IMR-90 (cell line): ENCODE data around the gene LGALS4. TPM values are rescaled to one million over a fixed set of nuclear protein-coding genes. Genes with fewer than 3 reads are reported as not detected.
"Not testable (repeated sequence)": the region's sequence is repeated elsewhere in the genome, so short reads cannot be mapped to it uniquely, and the experiment has no call there.

ENCODE experiments used
- ATAC-seq: fragments of 200-7000 bp; cut with Tn5 transposase; 2 replicates; pipeline ENCODE4 v1.9.1; 2020; ENCODE audit warnings: low read depth, mild to moderate bottlenecking, moderate library complexity
- BruUV-seq: library from RNA; stranded (reverse); fragments of 400-500 nt; replicated peaks from 2 replicates; lab custom pipeline; 2021; lab: Mats Ljungman, UMichigan
- CTCF ChIA-PET: fragments of 300-600 bp; formaldehyde crosslinking; extraction: SDS; loops from one replicate; lab custom pipeline; 2021; ENCODE audit warnings: antibody characterized with exemption; lab: Yijun Ruan, JAX
- POLR2A ChIA-PET: fragments of 300-600 bp; sonication (Branson Sonifier 250); formaldehyde crosslinking; loops from one replicate; lab custom pipeline; 2022; ENCODE audit warnings: antibody characterized with exemption; ENCODE audit not compliant: unreplicated experiment; lab: Charles Lee
- DNase-seq: peaks from one replicate; pipeline ENCODE4 v3.0.0; 2013
- H2AFZ ChIP-seq: replicated peaks from 2 replicates; pipeline ENCODE3; 2013; ENCODE audit warnings: low read length, mild to moderate bottlenecking; ENCODE audit not compliant: poor library complexity
- H2AK5ac ChIP-seq: 2 replicates; pipeline ENCODE4 v1.6.1; 2013; ENCODE audit warnings: low read depth, low read length, inconsistent platforms
- H2AK9ac ChIP-seq: replicated peaks from 2 replicates; pipeline ENCODE3; 2013; ENCODE audit warnings: mild to moderate bottlenecking, low read depth, low read length, moderate library complexity; ENCODE audit not compliant: poor library complexity
- H2BK120ac ChIP-seq: 2 replicates; pipeline ENCODE4 v1.6.1; 2013; ENCODE audit warnings: low read depth, low read length, inconsistent platforms
- H2BK15ac ChIP-seq: 3 replicates; pipeline ENCODE4 v1.6.1; 2013; ENCODE audit warnings: low read depth, low read length, inconsistent platforms
- H2BK20ac ChIP-seq: 2 replicates; pipeline ENCODE4 v1.6.1; 2013; ENCODE audit warnings: low read depth, mild to moderate bottlenecking, inconsistent platforms, low read length, moderate library complexity
- H2BK5ac ChIP-seq: 2 replicates; pipeline ENCODE4 v1.6.1; 2013; ENCODE audit warnings: mild to moderate bottlenecking, low read depth, low read length, inconsistent platforms; ENCODE audit not compliant: poor library complexity, severe bottlenecking
- H3K14ac ChIP-seq: replicated peaks from 2 replicates; pipeline ENCODE4 v1.6.1; 2013; ENCODE audit warnings: low read depth, low read length, inconsistent platforms
- H3K18ac ChIP-seq: 2 replicates; pipeline ENCODE4 v1.6.1; 2013; ENCODE audit warnings: low read depth, low read length, control low read depth
- H3K23ac ChIP-seq: 2 replicates; pipeline ENCODE4 v1.6.1; 2013; ENCODE audit warnings: low read depth, low read length, inconsistent platforms
- H3K27ac ChIP-seq: 2 replicates; pipeline ENCODE4 v1.5.1; 2013; ENCODE audit warnings: mild to moderate bottlenecking, control low read depth, low read length; ENCODE audit not compliant: insufficient read depth
- H3K27me3 ChIP-seq: 2 replicates; pipeline ENCODE4 v1.6.1; 2013; ENCODE audit warnings: low read length; ENCODE audit not compliant: control insufficient read depth, insufficient read depth
- H3K36me3 ChIP-seq: 2 replicates; pipeline ENCODE4 v1.6.1; 2013; ENCODE audit warnings: low read length, mixed read lengths; ENCODE audit not compliant: control insufficient read depth, insufficient read depth
- H3K4ac ChIP-seq: 2 replicates; pipeline ENCODE4 v1.6.1; 2013; ENCODE audit warnings: low read depth, low read length, inconsistent platforms
- H3K4me1 ChIP-seq: 2 replicates; pipeline ENCODE4 v1.6.1; 2013; ENCODE audit warnings: low read length, mixed read lengths; ENCODE audit not compliant: control insufficient read depth, insufficient read depth
- H3K4me2 ChIP-seq: 2 replicates; pipeline ENCODE4 v1.6.1; 2013; ENCODE audit warnings: low read depth, mild to moderate bottlenecking, control low read depth, low read length, moderate library complexity
- H3K4me3 ChIP-seq: 2 replicates; pipeline ENCODE4 v1.5.1; 2013; ENCODE audit warnings: low read depth, mild to moderate bottlenecking, control low read depth, low read length, moderate library complexity; ENCODE audit not compliant: insufficient read depth
- H3K56ac ChIP-seq: 2 replicates; pipeline ENCODE4 v1.6.1; 2013; ENCODE audit warnings: low read length, inconsistent platforms; ENCODE audit not compliant: insufficient read depth; ENCODE audit errors: extremely low read depth
- H3K79me1 ChIP-seq, 2 experiments: 2 replicates each; pipeline ENCODE4 v1.6.1; 2013; ENCODE audit warnings: low read length in 2 of 2, inconsistent platforms in 1 of 2, low read depth in 1 of 2
- H3K9ac ChIP-seq: 2 replicates; pipeline ENCODE4 v1.6.1; 2013; ENCODE audit warnings: low read depth, low read length, control low read depth
- H3K9me1 ChIP-seq: 2 replicates; pipeline ENCODE4 v1.6.1; 2013; ENCODE audit warnings: low read length, inconsistent platforms; ENCODE audit not compliant: insufficient read depth
- H3K9me3 ChIP-seq: 2 replicates; pipeline ENCODE4 v1.6.1; 2013; ENCODE audit warnings: low read length; ENCODE audit not compliant: control insufficient read depth, insufficient read depth
- H4K20me1 ChIP-seq: 2 replicates; pipeline ENCODE4 v1.6.1; 2013; ENCODE audit warnings: low read length, inconsistent platforms; ENCODE audit not compliant: insufficient read depth
- H4K5ac ChIP-seq: 2 replicates; pipeline ENCODE4 v1.6.1; 2013; ENCODE audit warnings: mild to moderate bottlenecking, low read depth, low read length, control low read depth
- H4K8ac ChIP-seq, 2 experiments: 2 replicates each; pipeline ENCODE4 v1.6.1; 2013; ENCODE audit warnings: low read depth in 2 of 2, low read length in 2 of 2, control low read depth in 1 of 2, inconsistent platforms in 1 of 2
- H4K91ac ChIP-seq: 2 replicates; pipeline ENCODE4 v1.6.1; 2013; ENCODE audit warnings: low read depth, low read length, inconsistent platforms; ENCODE audit not compliant: insufficient read depth
- WGBS, 2 experiments: methylation state at CpG; one replicate each; pipeline versions ENCODE4 v1.1.5 to v1.1.7; 2013; ENCODE audit warnings: missing lambda C conversion rate in 2 of 2; ENCODE audit not compliant: insufficient read length in 1 of 2; ENCODE audit errors: extremely low coverage in 2 of 2; 5-methylcytosine and 5-hydroxymethylcytosine counted together
- dilution Hi-C: fragments of 300-500 bp; cut with HindIII; formaldehyde crosslinking; loops from one replicate; pipeline ENCODE4 v1.14.3; 2018; ENCODE audit warnings: low sequenced_read_pairs; ENCODE audit not compliant: unreplicated experiment
- in situ Hi-C: fragments of 300-500 bp; cut with MboI; formaldehyde crosslinking; loops from 3 replicates; pipeline ENCODE4 v1.14.3; 2019; ENCODE audit warnings: low sequenced_read_pairs, inconsistent platforms, mixed read lengths
- intact Hi-C: fragments of 100-400 bp; cut with micrococcal nuclease; formaldehyde crosslinking; loops from 2 replicates; pipeline ENCODE4 v1.10.0; 2022
- polyA plus RNA-seq, 3 experiments: library from polyadenylated mRNA; depleted of rRNA; stranded (reverse); fragments of >200 nt; gene quantifications; 2 replicates each; pipeline ENCODE4 v1.2.3, GENCODE V29; 2012; ENCODE audit warnings: low replicate concordance in 1 of 3
- total RNA-seq: library from RNA; depleted of rRNA; stranded (reverse); fragments of >200 nt; gene quantifications from 2 replicates; pipeline ENCODE4 v1.2.3, GENCODE V29; 2012

LGALS4 gene
- total and polyA plus RNA-seq, 2 of the 4 experiments (the other 2 are of a cell fraction) = 0.29 TPM; not detected in 1

GRCh38 chr19:38770949-38771275, 41.8 kb downstream of the LGALS4 start:
- H2AK9ac ChIP-seq, CTCF ChIA-PET, H2AK5ac ChIP-seq, H3K9me3 ChIP-seq, BruUV-seq, H4K8ac ChIP-seq, H3K23ac ChIP-seq, dilution Hi-C loops, H3K27ac ChIP-seq, H3K56ac ChIP-seq, H3K14ac ChIP-seq, H3K79me1 ChIP-seq, H3K4me1 ChIP-seq, H3K18ac ChIP-seq, H4K20me1 ChIP-seq, H4K91ac ChIP-seq, H2BK15ac ChIP-seq, DNase-seq, intact Hi-C loops, H2BK20ac ChIP-seq, in situ Hi-C loops, H3K4me2 ChIP-seq, H2AFZ ChIP-seq, H3K9ac ChIP-seq, POLR2A ChIA-PET, H3K4ac ChIP-seq, H2BK5ac ChIP-seq, H4K5ac ChIP-seq, H3K9me1 ChIP-seq, H3K27me3 ChIP-seq, H2BK120ac ChIP-seq, H3K4me3 ChIP-seq, H3K36me3 ChIP-seq: not testable (repeated sequence)
- WGBS, 2 experiments = no CpG with 5 or more reads among the region's 22 CpGs
- ATAC-seq = peak; percentile 93

GRCh38 chr19:38770228-38770948, 42.4 kb downstream of the LGALS4 start:
- Histone ChIP-seq H2AFZ (peak overlapping the region; percentile 86), H4K8ac (peak overlapping the region in 1 of 2 experiments; percentile 52; a peak in 2 of 4 replicates)
- H4K91ac ChIP-seq, dilution Hi-C loops, H3K27ac ChIP-seq, H3K18ac ChIP-seq, H3K4ac ChIP-seq, H4K5ac ChIP-seq, H2AK9ac ChIP-seq, H2BK120ac ChIP-seq, H3K36me3 ChIP-seq, ATAC-seq, H3K9ac ChIP-seq, H3K79me1 ChIP-seq, H3K27me3 ChIP-seq, H3K4me1 ChIP-seq, POLR2A ChIA-PET, H3K9me3 ChIP-seq, in situ Hi-C loops, H3K4me3 ChIP-seq, intact Hi-C loops, H3K56ac ChIP-seq, H3K9me1 ChIP-seq, H2BK20ac ChIP-seq, DNase-seq, H3K14ac ChIP-seq, H2BK15ac ChIP-seq, H2AK5ac ChIP-seq, BruUV-seq, H4K20me1 ChIP-seq, H3K4me2 ChIP-seq, H2BK5ac ChIP-seq, H3K23ac ChIP-seq: not testable (repeated sequence)
- no CpG with 5 or more reads among the region's 58 CpGs for WGBS, 2 experiments
- CTCF ChIA-PET = interaction anchor here (1.0 to 1.6 kb wide), 5 partner anchors 9 to 82 kb away, joined by 3 to 8 read pairs (median 4); no protein-coding TSS in a partner anchor
